Stomach (tissue), 4 donors: Measurements from ENCODE around the gene MDC1.

ENCODE experiments used
- POLR2AphosphoS5 ChIP-seq, 3 donors: sonication (generic); formaldehyde crosslinking; IDR thresholded peaks; one replicate each; pipeline ENCODE4 v1.6.1; 2016; ENCODE audit warnings: antibody characterized with exemption in 3 of 3
- TF ChIP-seq, protein P1 (sequence below), 7 experiments: fragments of 450-650 bp in 4 of 7; fragments of 200-600 bp in 3 of 7; sonication (generic) in 3 of 7; IDR thresholded peaks; one replicate each; pipeline ENCODE4 v1.5.1; 2016 to 2019; ENCODE audit warnings: antibody characterized with exemption in 7 of 7, control low read depth in 2 of 7, mild to moderate bottlenecking in 1 of 7

DNA sequence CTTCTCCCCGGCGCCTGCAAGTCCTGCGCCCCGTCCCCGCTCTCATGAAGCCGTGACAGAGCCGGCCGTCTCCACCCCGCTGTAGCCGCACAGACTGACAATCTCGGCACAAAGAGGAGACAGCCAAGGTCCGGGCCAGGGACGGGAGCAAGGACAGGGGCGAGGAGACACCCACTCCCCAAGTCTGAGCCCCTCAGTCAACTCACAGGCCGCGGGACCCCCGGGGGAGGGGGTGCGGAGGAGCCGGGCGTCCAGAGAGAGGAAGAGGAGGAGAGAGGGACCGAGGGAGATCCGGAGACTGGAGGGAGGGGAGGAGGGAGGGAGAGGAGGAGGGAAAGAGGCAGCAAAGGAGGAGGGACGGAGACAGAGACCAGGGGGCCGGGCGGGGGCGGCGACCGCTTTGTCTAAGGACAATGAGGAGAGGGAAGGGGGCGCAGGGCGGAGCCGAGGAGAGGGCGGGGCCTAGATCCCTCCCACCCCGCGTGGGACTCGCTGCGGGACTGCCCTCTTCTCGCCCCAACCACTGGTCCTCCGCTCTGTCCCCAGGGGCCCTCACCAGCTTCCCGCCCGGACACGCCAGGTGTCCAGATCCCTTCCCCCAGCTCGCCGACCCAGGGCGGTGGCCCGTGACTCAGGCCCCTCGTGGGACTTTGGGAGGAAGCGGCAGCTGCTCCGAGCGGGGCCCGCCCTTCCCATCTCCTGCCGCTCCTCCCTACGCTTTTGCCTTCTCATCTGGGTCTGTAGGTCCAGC lies 30.0 kb downstream of the MDC1 start:
- TF ChIP-seq, protein P1, sequence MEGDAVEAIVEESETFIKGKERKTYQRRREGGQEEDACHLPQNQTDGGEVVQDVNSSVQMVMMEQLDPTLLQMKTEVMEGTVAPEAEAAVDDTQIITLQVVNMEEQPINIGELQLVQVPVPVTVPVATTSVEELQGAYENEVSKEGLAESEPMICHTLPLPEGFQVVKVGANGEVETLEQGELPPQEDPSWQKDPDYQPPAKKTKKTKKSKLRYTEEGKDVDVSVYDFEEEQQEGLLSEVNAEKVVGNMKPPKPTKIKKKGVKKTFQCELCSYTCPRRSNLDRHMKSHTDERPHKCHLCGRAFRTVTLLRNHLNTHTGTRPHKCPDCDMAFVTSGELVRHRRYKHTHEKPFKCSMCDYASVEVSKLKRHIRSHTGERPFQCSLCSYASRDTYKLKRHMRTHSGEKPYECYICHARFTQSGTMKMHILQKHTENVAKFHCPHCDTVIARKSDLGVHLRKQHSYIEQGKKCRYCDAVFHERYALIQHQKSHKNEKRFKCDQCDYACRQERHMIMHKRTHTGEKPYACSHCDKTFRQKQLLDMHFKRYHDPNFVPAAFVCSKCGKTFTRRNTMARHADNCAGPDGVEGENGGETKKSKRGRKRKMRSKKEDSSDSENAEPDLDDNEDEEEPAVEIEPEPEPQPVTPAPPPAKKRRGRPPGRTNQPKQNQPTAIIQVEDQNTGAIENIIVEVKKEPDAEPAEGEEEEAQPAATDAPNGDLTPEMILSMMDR (IDR thresholded peaks at IDR 0.05) = no peak
- TF ChIP-seq POLR2AphosphoS5 (IDR thresholded peaks at IDR 0.05) = peak; percentile 80 to 95 (median 84)
